Hematopoietic multipotent progenitor cell treated with erythropoietin and hydrocortisone succinate and interleukin-3 and kit ligand, for 8 days (in vitro differentiated cells): ENCODE results near the gene IGSF10.

ENCODE experiments used
- DNase-seq: peaks from one replicate; pipeline ENCODE4 v3.0.0-alpha.2; 2015

IGSF10 gene

DNA sequence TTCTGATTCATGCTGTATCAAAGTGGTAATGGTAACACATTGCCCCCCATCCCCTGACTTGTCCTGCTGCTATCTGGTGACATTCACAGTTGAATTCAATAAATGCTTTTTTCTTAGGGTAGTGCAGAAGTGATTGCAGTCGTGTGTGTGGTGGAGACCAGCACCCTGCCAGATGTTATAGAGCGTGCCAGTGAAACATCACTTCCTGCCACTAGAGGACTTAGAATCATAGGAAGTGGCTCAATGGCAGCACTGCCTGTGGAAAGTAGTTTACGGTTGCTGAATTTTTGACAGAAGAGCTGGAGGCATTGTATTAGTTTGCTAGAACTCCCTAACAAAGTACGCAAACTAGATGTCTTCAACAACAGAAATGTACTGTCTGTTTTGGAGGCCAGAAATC lies 38.9 kb downstream of the IGSF10 start:
- no peak for DNase-seq

DNA sequence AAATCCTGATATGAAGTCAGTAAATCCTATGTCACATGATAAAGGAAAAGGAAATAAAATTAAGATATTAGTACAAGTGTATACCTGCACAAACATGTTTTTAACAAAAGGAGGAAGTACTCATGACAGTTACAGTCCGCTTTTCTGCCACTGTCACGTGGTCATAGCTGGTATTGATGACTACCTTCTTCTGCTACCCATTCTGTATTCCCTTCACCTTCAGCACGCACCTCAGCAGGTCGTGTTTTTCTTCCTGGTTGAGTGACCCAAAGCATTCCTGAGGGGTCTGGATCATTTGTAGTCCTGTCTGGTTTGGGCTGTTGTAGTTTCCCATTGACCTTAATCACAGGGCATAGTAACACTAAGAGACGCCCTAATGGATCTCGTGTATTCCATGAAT lies 41.1 kb downstream of the IGSF10 start:
- no peak for DNase-seq

- no peak for DNase-seq
Observed at GRCh38 chr3:151415289-151415688, 45.6 kb downstream of the IGSF10 start.

GRCh38 chr3:151412989-151413388 lies 47.9 kb downstream of the IGSF10 start:
- no peak for DNase-seq
